Erythroblast (primary cell): ENCODE measurements around the gene CENPL.

Experiments
- GATA1 ChIP-seq: IDR thresholded peaks from 2 replicates; pipeline ENCODE4 v1.6.1; 2011; ENCODE audit warnings: low read depth, mild to moderate bottlenecking, control low read depth, low read length, moderate library complexity
- POLR2A ChIP-seq: IDR thresholded peaks from 2 replicates; pipeline ENCODE4 v1.6.1; 2011; ENCODE audit warnings: mild to moderate bottlenecking, low read length

DNA sequence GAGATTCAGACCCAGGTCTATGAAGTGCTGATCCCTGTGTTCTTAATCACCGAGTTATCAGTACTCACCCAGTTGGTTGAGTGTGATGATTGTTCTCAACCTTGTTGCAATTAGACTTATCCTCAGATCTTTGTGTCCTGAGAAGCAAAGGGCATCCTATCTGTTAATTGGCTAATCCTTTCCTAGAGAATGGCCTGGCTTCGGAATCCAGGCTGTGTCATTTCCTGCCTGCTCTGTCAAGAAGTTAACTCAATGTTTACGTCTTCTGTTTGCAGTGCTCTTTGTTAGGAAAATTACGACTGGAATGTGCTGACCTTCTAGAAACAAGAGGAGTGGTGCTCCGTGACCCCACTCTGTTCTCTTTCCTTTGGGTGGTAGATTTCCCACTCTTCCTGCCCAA is 28.4 kb upstream of the CENPL start:
- TF ChIP-seq POLR2A (no peak), GATA1 (no peak)
